ENCODE data around the gene CDK9. TPM values are rescaled to one million over a fixed set of nuclear protein-coding genes. Genes with fewer than 3 reads are reported as not detected.

The CDK9 gene
- 30.1 TPM for total RNA-seq
- 66.2 TPM for polyA plus RNA-seq

DNA sequence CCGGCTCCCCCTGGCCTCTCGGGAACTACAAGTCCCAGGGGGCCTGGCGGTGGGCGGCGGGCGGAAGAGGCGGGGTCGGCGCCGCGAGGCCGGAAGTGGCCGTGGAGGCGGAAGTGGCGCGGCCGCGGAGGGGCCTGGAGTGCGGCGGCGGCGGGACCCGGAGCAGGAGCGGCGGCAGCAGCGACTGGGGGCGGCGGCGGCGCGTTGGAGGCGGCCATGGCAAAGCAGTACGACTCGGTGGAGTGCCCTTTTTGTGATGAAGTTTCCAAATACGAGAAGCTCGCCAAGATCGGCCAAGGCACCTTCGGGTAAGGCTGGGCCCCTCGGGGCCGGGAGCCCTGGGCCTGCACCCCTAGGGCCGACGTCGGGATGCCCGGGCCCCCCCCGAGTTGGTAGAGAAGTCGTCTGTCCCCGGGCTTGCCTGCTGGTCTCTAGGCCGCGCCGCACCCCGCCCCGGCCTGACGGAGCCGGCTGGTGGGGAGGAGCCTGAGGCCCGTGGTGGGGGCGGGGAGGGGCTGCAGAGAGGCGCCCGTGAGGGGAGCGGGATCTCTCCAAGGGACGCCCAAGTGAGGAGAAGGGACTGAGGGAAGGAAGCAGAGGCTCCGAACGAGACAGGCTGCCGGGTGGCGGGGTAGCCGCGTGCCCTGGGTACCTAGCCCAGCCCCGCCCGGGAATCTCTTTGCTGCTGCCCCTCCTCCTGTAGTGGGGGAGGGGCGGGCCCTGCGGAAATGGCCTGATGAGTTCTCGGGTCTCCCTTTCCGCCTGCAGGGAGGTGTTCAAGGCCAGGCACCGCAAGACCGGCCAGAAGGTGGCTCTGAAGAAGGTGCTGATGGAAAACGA, at the start of gene CDK9:
Gene CDK9, plus strand, starts transcription at position 102 of the 840 bp plus-strand sequence. Its CDS starts 115 bp downstream, at position 217.
- Histone ChIP-seq H3K36me3 (ENCODE audit: insufficient read depth) (peaks cover 9% of the 10 kb centered on the region), H3K27ac (ENCODE audit: low read depth) (peak within 1 kb of the TSS; percentile 96), H3K4me1 (ENCODE audit: insufficient read depth) (no peaks in the 10 kb centered on the region), H3K4me3 (ENCODE audit: low read depth, low read length) (peak within 1 kb of the TSS; percentile 94)
- DNase-seq (ENCODE audit: extremely low spot score), result peak; percentile 46
- under 1% methylated on average over 75 of the region's 75 CpGs for WGBS

- 85% methylated on average over 13 of the region's 13 CpGs for WGBS
- H3K27ac ChIP-seq (ENCODE audit: low read depth), result no peak overlapping the region
These were observed 47.2 kb upstream of the CDK9 start for GRCh38 chr9:127738666-127739065.

GRCh38 chr9:127739614-127740330, 46.1 kb upstream of the CDK9 start:
- H3K4me1 ChIP-seq (ENCODE audit: insufficient read depth), result peaks cover 2% of the 10 kb centered on the region
- WGBS, result 82% methylated on average over 19 of the region's 19 CpGs
- peaks cover 2% of the 10 kb centered on the region for H3K36me3 ChIP-seq (ENCODE audit: insufficient read depth)
- no peak overlapping the region for H3K4me3 ChIP-seq (ENCODE audit: low read depth, low read length)
- DNase-seq (ENCODE audit: extremely low spot score), result no peak
- H3K27ac ChIP-seq (ENCODE audit: low read depth), result no peak overlapping the region

More at GRCh38 chr9:127738666-127739065, 47.2 kb upstream of the CDK9 start:
- Histone ChIP-seq H3K36me3 (ENCODE audit: insufficient read depth) (peaks cover 2% of the 10 kb centered on the region), H3K4me3 (ENCODE audit: low read depth, low read length) (no peak overlapping the region), H3K4me1 (ENCODE audit: insufficient read depth) (peaks cover 2% of the 10 kb centered on the region)
- no peak for DNase-seq (ENCODE audit: extremely low spot score)

GRCh38 chr9:127741831-127742434, 43.9 kb upstream of the CDK9 start:
- WGBS, result 26% methylated on average over 38 of the region's 38 CpGs
- no peak overlapping the region for H3K27ac ChIP-seq (ENCODE audit: low read depth)
- H3K36me3 ChIP-seq (ENCODE audit: insufficient read depth), result peaks cover 2% of the 10 kb centered on the region
- no peak for DNase-seq (ENCODE audit: extremely low spot score)
- H3K4me1 ChIP-seq (ENCODE audit: insufficient read depth), result peaks cover 2% of the 10 kb centered on the region
- H3K4me3 ChIP-seq (ENCODE audit: low read depth, low read length), result no peak overlapping the region

- Histone ChIP-seq H3K4me1 (ENCODE audit: insufficient read depth) (peaks cover 2% of the 10 kb centered on the region), H3K27ac (ENCODE audit: low read depth) (no peak overlapping the region), H3K36me3 (ENCODE audit: insufficient read depth) (peaks cover 2% of the 10 kb centered on the region), H3K4me3 (ENCODE audit: low read depth, low read length) (no peak overlapping the region)
- no peak for DNase-seq (ENCODE audit: extremely low spot score)
- WGBS, result 24% methylated on average over 33 of the region's 33 CpGs
These were observed 43.3 kb upstream of the CDK9 start for GRCh38 chr9:127742435-127743088.

DNA sequence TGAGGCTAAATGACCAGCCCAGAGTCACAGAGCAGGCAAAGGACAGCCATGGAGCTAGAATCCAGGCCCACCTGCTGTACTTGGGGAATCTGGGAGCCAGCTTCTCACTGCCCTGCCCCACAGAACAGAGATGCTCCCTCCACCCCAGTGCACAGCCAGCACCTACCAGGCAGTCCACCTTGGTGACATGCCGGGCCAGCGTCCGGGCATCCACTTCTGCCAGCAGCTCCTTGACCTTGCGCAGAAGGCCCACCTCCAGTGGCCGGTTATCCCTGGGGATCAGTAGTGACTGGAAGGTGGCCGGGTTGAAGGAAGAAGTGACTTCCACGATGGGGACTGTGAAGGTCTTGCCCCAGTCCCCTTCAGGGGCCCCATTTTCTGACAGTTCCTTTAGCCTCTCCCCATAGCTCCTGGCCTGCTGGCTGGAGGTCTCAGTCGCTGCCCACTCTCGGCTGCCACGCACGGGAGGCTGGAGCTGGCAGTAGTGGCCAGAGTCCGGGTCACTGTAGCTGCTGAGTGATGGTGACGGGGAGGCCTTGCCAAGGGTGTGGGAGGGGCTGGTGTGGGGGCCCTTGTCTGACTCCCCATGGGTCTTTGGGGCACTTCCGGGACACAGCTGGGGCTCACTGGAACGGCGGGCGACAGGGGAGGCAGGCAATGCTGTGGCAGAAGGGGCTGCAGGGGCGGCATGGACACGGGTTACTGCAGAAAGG, 41.3 kb upstream of the CDK9 start:
- no peak for DNase-seq (ENCODE audit: extremely low spot score)
- no peak overlapping the region for H3K4me3 ChIP-seq (ENCODE audit: low read depth, low read length)
- no peak overlapping the region for H3K27ac ChIP-seq (ENCODE audit: low read depth)
- WGBS, result 92% methylated on average over 19 of the region's 19 CpGs
- peaks cover 2% of the 10 kb centered on the region for H3K4me1 ChIP-seq (ENCODE audit: insufficient read depth)
- peaks cover 2% of the 10 kb centered on the region for H3K36me3 ChIP-seq (ENCODE audit: insufficient read depth)

DNA sequence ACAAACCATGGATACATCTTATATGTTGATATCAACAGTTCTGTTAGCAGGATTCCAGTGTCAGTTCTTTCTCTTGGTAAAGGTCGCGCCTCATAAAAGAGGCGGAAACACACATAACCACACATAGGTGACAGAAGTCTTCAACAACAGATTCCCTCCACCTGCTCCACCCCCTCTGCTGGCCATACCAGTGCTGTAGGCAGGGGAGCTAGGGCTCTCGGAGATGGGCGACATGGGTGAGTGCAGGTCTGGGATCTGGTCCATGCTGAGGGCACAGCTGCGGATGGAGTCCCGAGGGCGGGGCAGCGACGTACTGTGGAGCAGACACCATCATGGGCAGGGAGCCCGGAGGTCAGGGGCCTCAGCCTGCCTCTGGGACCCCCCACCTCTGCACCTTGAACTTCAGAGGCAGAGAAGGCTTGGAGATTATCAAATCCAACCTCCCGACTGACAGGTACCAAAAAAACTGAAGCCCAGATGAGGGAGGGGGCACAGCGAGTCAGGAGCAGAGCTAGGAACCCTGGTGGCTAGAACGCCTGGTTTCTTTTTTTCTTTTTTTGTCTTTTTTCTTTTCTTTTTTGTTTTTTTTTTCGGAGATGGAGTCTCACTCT, 38.8 kb upstream of the CDK9 start:
- 62% methylated on average over 15 of the region's 15 CpGs for WGBS
- Histone ChIP-seq H3K27ac (ENCODE audit: low read depth) (no peak overlapping the region), H3K36me3 (ENCODE audit: insufficient read depth) (no peaks in the 10 kb centered on the region), H3K4me1 (ENCODE audit: insufficient read depth) (no peaks in the 10 kb centered on the region), H3K4me3 (ENCODE audit: low read depth, low read length) (no peak overlapping the region)
- DNase-seq (ENCODE audit: extremely low spot score), result no peak

DNA sequence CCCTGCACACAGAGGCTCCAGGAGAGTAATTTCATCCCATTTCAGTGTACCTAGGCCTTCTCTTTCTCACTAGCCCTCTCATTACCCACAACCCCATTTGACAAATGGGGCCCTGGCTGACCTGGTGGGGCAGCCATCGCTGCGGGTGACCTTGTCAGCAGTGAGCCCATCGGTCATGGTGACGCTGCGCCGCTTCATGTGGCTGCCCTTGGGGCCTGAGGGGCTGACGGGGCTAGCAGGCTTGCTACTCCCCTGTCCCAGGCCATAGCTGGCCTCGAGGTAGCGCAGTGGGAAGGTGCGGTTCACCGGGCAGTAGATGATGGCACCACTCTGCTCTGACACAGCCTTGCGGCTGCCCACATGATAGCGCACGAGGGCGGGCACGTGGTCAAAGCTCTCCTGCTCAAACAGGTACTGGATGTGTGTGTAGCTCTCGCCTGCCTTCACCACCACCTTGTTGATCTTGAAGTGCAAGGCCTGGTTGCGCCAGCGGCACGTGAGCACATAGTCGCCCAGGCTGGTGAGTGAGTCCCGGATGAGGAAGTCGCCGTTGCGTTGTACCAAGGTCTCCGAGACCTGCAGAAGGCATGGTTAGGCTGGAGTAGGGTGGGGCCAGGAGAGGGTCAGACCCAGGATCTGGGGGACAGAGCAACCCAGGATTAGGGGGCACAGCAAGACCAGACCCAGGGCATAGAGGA, 36.6 kb upstream of the CDK9 start:
- no peaks in the 10 kb centered on the region for H3K36me3 ChIP-seq (ENCODE audit: insufficient read depth)
- whole genome bisulfite sequencing, result 92% methylated on average over 26 of the region's 26 CpGs
- no peak overlapping the region for H3K27ac ChIP-seq (ENCODE audit: low read depth)
- no peak overlapping the region for H3K4me3 ChIP-seq (ENCODE audit: low read depth, low read length)
- no peaks in the 10 kb centered on the region for H3K4me1 ChIP-seq (ENCODE audit: insufficient read depth)
- DNase-seq (ENCODE audit: extremely low spot score), result no peak

- H3K36me3 ChIP-seq (ENCODE audit: insufficient read depth), result no peaks in the 10 kb centered on the region
- DNase-seq (ENCODE audit: extremely low spot score), result no peak
- H3K4me3 ChIP-seq (ENCODE audit: low read depth, low read length), result no peak overlapping the region
- 27% methylated on average over 10 of the region's 10 CpGs for WGBS
- H3K4me1 ChIP-seq (ENCODE audit: insufficient read depth), result peaks cover 2% of the 10 kb centered on the region
- H3K27ac ChIP-seq (ENCODE audit: low read depth), result no peak overlapping the region
These were observed 34.4 kb upstream of the CDK9 start for GRCh38 chr9:127751269-127752054.

GRCh38 chr9:127753148-127753547, 32.7 kb upstream of the CDK9 start:
- DNase-seq (ENCODE audit: extremely low spot score), result no peak
- no peak overlapping the region for H3K27ac ChIP-seq (ENCODE audit: low read depth)
- H3K4me1 ChIP-seq (ENCODE audit: insufficient read depth), result peaks cover 2% of the 10 kb centered on the region
- WGBS, result 82% methylated on average over 8 of the region's 8 CpGs
- H3K4me3 ChIP-seq (ENCODE audit: low read depth, low read length), result no peak overlapping the region
- no peaks in the 10 kb centered on the region for H3K36me3 ChIP-seq (ENCODE audit: insufficient read depth)

DNA sequence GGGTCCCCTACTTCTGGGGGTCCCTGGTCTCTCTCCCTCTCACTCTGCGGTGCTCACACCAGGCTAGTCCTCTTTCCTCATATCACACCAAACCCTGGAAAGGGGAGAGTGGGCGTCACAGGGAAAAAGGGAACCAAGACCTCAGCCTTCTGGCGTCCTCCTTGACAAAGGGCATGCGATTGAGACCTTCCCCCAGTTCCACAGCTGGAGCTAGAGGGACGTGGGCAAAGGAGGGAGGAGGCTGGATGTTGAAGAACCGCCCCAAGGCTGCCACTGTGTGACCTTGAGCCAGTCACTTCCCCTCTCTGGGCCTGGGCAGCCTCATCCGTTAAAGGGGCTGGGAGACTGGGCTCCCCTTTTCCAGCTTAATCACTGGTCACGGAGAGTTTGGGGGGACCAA, 32.2 kb upstream of the CDK9 start:
- peaks cover 2% of the 10 kb centered on the region for H3K4me1 ChIP-seq (ENCODE audit: insufficient read depth)
- H3K4me3 ChIP-seq (ENCODE audit: low read depth, low read length), result no peak overlapping the region
- no peak for DNase-seq (ENCODE audit: extremely low spot score)
- no peaks in the 10 kb centered on the region for H3K36me3 ChIP-seq (ENCODE audit: insufficient read depth)
- no peak overlapping the region for H3K27ac ChIP-seq (ENCODE audit: low read depth)
- 65% methylated on average over 8 of the region's 8 CpGs for WGBS
